Activated naive CD4-positive, alpha-beta T cell treated with anti-CD3 and anti-CD28 coated beads for 36 hours (primary cell): ENCODE results near the gene TPR. TPM values are rescaled to one million over a fixed set of nuclear protein-coding genes. Genes with fewer than 3 reads are reported as not detected.

Experiments
- CTCF ChIA-PET: fragments of 350-600 bp; sonication (Branson Sonifier 250); formaldehyde crosslinking; loops from one replicate; lab custom pipeline; 2021; ENCODE audit warnings: antibody characterized with exemption; lab: Charles Lee
- DNase-seq: peaks from one replicate; pipeline ENCODE4 v3.0.0-alpha.2; 2020
- H3K27ac Mint-ChIP-seq: one replicate; pipeline ENCODE4 v1.8.0; 2021; ENCODE audit warnings: mild to moderate bottlenecking, mixed read lengths
- H3K27me3 Mint-ChIP-seq: one replicate; pipeline ENCODE4 v1.8.0; 2021; ENCODE audit warnings: low read depth, mixed read lengths
- H3K36me3 Mint-ChIP-seq: one replicate; pipeline ENCODE4 v1.8.0; 2021; ENCODE audit warnings: low read depth, mixed read lengths
- H3K4me1 Mint-ChIP-seq: one replicate; pipeline ENCODE4 v1.8.0; 2021; ENCODE audit warnings: low read depth, mixed read lengths
- H3K4me3 Mint-ChIP-seq: one replicate; pipeline ENCODE4 v1.8.0; 2021; ENCODE audit warnings: mild to moderate bottlenecking, moderate library complexity, mixed read lengths
- H3K9me3 Mint-ChIP-seq: one replicate; pipeline ENCODE4 v1.8.0; 2021; ENCODE audit warnings: mixed read lengths
- intact Hi-C: fragments of 100-400 bp; cut with micrococcal nuclease; formaldehyde crosslinking; loops from one replicate; pipeline ENCODE4 v1.15.1; 2023
- total RNA-seq, 2 experiments: library from RNA; stranded (reverse); gene quantifications; one replicate each; pipeline ENCODE4 v1.2.3, GENCODE V29; 2021

The TPR gene
- total RNA-seq, 2 experiments from 2014 or later, result 217 to 226 TPM

DNA sequence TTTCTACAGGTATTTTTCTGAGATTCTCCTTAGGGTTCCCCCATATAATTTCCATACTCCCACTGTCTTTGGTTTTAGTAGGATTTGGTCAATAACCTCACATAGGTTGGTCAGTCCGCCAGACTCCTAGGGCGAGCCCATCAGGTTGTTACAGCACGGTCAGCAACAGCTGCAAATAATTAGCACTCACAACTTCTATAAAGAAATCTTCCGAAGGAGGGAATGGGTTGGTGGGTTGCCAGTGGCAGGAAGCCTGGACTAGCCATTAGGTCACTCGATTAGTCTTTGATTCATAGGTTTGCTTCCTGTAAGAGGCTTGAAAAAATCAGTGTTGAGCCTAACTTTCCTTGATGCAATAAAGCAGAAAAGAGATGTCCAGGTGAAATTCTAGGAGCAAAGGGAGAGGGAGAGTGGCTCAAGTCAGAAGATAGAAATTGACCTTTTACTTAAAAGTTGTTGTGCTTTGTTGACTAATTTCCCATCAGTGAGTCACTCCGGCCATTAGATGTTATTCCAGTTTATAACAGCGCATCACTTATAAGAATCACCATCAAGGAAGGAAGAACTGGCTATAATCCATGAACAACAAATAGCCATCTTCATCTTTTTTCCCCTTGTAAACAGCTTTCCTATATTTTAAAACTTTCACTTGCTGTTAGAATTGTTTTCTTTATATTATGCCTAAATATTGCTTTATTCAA lies 88.3 kb downstream of the TPR start:
- Mint-ChIP-seq H3K27ac (peak overlapping the region; percentile 99), H3K9me3 (no peaks in the 10 kb centered on the region), H3K4me1 (peaks cover 88% of the 10 kb centered on the region), H3K4me3 (no peak overlapping the region), H3K27me3 (no peaks in the 10 kb centered on the region), H3K36me3 (peaks cover 15% of the 10 kb centered on the region)
- no peak for DNase-seq
- intact Hi-C loops, result loop anchor here (5.0 kb wide), 2 partner anchors 844 to 1314 kb away; partner anchors contain the start of gene NIBAN1
- CTCF ChIA-PET, result interaction anchor here (1.6 to 4.1 kb wide), 3 partner anchors 9 to 12 kb away, joined by 5 to 22 read pairs (median 6); partner anchors contain the start of gene PRG4

DNA sequence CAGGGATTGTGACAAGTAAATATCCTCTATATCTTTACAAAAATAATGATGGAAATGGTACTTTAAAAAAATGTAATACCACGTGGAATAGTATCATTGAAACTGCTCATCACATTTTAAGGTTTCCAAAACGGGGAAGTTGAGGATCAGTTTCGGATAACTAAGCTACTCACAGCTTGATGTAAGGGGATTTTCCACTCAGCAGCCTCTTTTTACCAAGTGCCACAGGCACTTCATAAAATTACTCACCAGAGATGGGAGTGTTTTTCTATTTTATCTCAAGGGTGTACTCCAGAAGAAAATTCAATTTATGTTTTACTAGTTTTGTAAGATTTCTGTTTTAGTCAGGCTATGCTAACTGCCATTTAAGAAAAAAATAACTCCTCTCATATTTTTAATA lies 91.7 kb downstream of the TPR start:
- CTCF ChIA-PET, result interaction anchor here (0.8 to 5.5 kb wide), 8 partner anchors 9 to 105 kb away, joined by 4 to 40 read pairs (median 6); partner anchors contain the start of gene TPR
- peak; percentile 46 for DNase-seq
- no peaks in the 10 kb centered on the region for H3K27me3 Mint-ChIP-seq
- peak overlapping the region; percentile 99 for H3K27ac Mint-ChIP-seq
- intact Hi-C loops, result no loop called here
- H3K4me1 Mint-ChIP-seq, result peaks cover 74% of the 10 kb centered on the region
- peak overlapping the region; percentile 48 for H3K4me3 Mint-ChIP-seq
- peaks cover 7% of the 10 kb centered on the region for H3K36me3 Mint-ChIP-seq
- no peaks in the 10 kb centered on the region for H3K9me3 Mint-ChIP-seq

DNA sequence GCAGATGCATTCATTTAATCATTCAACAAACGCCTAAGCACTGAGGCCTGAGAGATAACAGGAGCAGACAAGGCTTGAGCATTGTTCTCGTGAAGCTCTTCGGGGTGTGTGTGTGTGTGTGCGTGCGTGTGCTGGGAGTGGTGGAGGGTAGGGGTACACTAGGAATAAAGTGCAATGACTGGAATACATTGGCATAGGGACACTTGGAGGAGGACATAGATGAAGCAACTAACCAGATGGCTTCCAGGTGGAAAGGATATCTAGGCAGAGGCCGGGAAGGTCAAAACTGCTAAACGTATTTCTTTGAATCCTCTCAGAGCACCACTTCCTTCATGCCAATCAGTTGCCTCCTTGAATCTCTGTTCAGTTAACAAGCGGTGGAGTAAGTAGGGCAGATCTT lies 92.6 kb downstream of the TPR start:
- peak; percentile 15 for DNase-seq
- peak overlapping the region; percentile 99 for H3K27ac Mint-ChIP-seq
- no peaks in the 10 kb centered on the region for H3K9me3 Mint-ChIP-seq
- H3K27me3 Mint-ChIP-seq, result no peaks in the 10 kb centered on the region
- peaks cover 4% of the 10 kb centered on the region for H3K36me3 Mint-ChIP-seq
- peaks cover 68% of the 10 kb centered on the region for H3K4me1 Mint-ChIP-seq
- intact Hi-C loops, result loop anchor here (1.0 kb wide), 1 partner anchor 8 kb away; no protein-coding TSS in a partner anchor
- H3K4me3 Mint-ChIP-seq, result peak overlapping the region; percentile 51
- CTCF ChIA-PET, result interaction anchor here (1.2 to 5.5 kb wide), 4 partner anchors 8 to 38 kb away, joined by 3 to 40 read pairs (median 15); no protein-coding TSS in a partner anchor

DNA sequence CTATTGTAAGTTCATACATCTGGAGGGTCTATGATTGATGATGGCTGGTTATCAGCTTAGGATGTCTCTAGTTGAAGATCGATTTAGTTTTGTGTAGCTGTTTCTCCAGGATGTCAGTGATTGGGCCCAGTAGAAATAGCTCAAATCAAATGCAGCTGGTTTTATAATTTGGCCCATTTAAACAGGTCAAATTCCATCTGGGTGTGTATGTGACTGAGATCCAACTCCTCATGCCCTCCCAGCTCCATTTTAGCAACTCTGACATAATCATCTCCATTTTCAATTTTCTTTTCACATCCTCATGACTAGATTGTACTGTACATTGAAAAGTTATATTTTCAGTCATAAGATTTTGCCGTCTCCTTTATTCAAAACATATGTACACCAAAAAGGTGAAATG lies 99.2 kb downstream of the TPR start:
- Mint-ChIP-seq H3K27me3 (no peaks in the 10 kb centered on the region), H3K27ac (peak overlapping the region; percentile 51), H3K36me3 (no peaks in the 10 kb centered on the region), H3K9me3 (no peaks in the 10 kb centered on the region), H3K4me3 (no peak overlapping the region), H3K4me1 (peaks cover 56% of the 10 kb centered on the region)
- intact Hi-C loops, result no loop called here
- DNase-seq, result no peak
- CTCF ChIA-PET, result interaction anchor here (0.6 to 4.2 kb wide), 13 partner anchors 9 to 270 kb away, joined by 4 to 31 read pairs (median 5); partner anchors contain the start of genes ODR4, PRG4 and TPR

DNA sequence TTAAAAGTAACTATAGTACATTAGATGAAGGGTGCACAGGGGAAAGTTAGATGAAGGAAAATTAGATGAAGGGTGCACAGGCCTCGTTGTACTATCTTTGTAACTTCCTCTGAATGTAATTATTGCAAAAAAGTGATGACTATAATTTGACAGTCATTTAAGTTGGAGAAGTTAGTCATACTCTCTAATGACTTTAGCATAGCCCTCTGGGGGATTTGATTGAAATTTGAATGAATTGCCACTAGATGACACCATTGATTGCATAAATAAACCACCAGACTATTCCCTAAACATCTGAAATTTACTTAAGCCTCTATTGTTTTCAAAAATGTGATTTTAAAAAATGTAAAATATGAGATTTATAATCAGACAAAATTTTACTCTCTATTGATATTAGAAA lies 102.6 kb downstream of the TPR start:
- no peak overlapping the region for H3K4me3 Mint-ChIP-seq
- no peaks in the 10 kb centered on the region for H3K27me3 Mint-ChIP-seq
- intact Hi-C loops, result loop anchor here (1.0 to 2.0 kb wide), 11 partner anchors 18 to 714 kb away; partner anchors contain the start of genes ODR4, PTGS2 and TPR
- H3K36me3 Mint-ChIP-seq, result no peaks in the 10 kb centered on the region
- H3K27ac Mint-ChIP-seq, result peak overlapping the region; percentile 65
- H3K9me3 Mint-ChIP-seq, result no peaks in the 10 kb centered on the region
- no peak for DNase-seq
- H3K4me1 Mint-ChIP-seq, result peaks cover 40% of the 10 kb centered on the region
- CTCF ChIA-PET, result interaction anchor here (1.0 to 4.2 kb wide), 6 partner anchors 12 to 57 kb away, joined by 5 to 31 read pairs (median 14); no protein-coding TSS in a partner anchor

DNA sequence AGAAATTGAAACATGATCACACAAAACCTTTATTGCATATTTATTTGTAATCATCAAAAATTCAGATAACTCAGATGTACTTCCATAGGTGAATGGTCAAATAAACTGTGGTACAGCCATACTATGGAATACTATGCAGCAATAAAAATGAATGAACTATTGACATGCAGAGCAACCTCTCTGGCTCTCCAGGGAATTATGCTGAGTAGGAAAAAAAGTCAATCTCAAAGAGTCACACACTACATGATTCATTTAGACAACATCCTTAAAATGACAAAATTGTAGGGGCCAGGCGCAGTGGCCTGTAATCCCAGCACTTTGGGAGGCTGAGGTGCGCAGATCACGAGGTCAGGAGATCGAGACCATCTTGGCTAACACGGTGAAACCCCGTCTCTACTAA lies 104.0 kb downstream of the TPR start:
- H3K9me3 Mint-ChIP-seq, result no peaks in the 10 kb centered on the region
- CTCF ChIA-PET, result no interaction called here
- H3K4me1 Mint-ChIP-seq, result peaks cover 31% of the 10 kb centered on the region
- no peak for DNase-seq
- intact Hi-C loops, result no loop called here
- H3K4me3 Mint-ChIP-seq, result no peak overlapping the region
- peaks cover 1% of the 10 kb centered on the region for H3K27me3 Mint-ChIP-seq
- H3K27ac Mint-ChIP-seq, result no peak overlapping the region
- no peaks in the 10 kb centered on the region for H3K36me3 Mint-ChIP-seq

Other genes with a start within 250 kb of the TPR start
- 10 to 100 TPM; 83.8 to 86.8 TPM for gene PRG4, start 79.0 kb downstream of the TPR start, total RNA-seq
- 10 to 100 TPM; 13.0 to 15.5 TPM for gene ODR4, start 585 bp upstream of the TPR start, total RNA-seq
- not detected for gene PDC, start 85.9 kb upstream of the TPR start, total RNA-seq